ENCODE measurements around the gene NARS2. TPM values are rescaled to one million over a fixed set of nuclear protein-coding genes. Genes with fewer than 3 reads are reported as not detected.
A peak's percentile ranks its signal among the peaks of the same experiment; 100 is the strongest.

The NARS2 gene
- total and polyA plus RNA-seq, 9 of the 15 experiments (the other 6 are each of a cell fraction or from before 2014, with no cell fraction given), result 26.8 to 48.0 (median 34.2) TPM

- TF ChIP-seq CUX1 (CRISPR knock-in tag; IDR thresholded peaks at IDR 0.05) (no peak; the same call in 1 of the 2 replicates), RBM15 (IDR thresholded peaks at IDR 0.05; ENCODE audit: insufficient read depth, low read length) (no peak), TAL1 (IDR thresholded peaks at IDR 0.05) (no peak), POLR2B (IDR thresholded peaks at IDR 0.05; ENCODE audit: low read depth, partially characterized antibody) (peak; percentile 69), GMEB1 (CRISPR knock-in tag; IDR thresholded peaks at IDR 0.05) (no peak), PTTG1 (tag; IDR thresholded peaks at IDR 0.05; ENCODE audit: low read depth) (no peak), CBX2 (IDR thresholded peaks at IDR 0.05; ENCODE audit: insufficient read depth, low read length, poor library complexity, severe bottlenecking) (no peak), ZNF316 (IDR thresholded peaks at IDR 0.05) (peak; percentile 84), NKRF (IDR thresholded peaks at IDR 0.05; ENCODE audit: borderline replicate concordance) (peak; percentile 51; the same call in 1 of the 2 replicates), ARID2 (IDR thresholded peaks at IDR 0.05) (no peak), SNAPC5 (CRISPR knock-in tag; IDR thresholded peaks at IDR 0.05) (no peak), SRSF9 (IDR thresholded peaks at IDR 0.05; ENCODE audit: borderline replicate concordance, low read depth, low read length) (no peak), CTBP1 (IDR thresholded peaks at IDR 0.05; ENCODE audit: borderline replicate concordance) (peak; percentile 79), SIX5 (IDR thresholded peaks at IDR 0.05; ENCODE audit: borderline replicate concordance in 1 of 2, insufficient read depth in 1 of 2, low read depth in 1 of 2, low read length in 2 of 2) (no peak), HLTF (IDR thresholded peaks at IDR 0.05) (no peak)
Measured at GRCh38 chr11:78416285-78417174, 158.1 kb downstream of the NARS2 start (continued).

All from K562 (cell line).